GM21381 (cell line): ENCODE measurements around the gene APPBP2.
"Not testable (repeated sequence)": the region's sequence is repeated elsewhere in the genome, so short reads cannot be mapped to it uniquely, and the experiment has no call there.

Experiments
- ATAC-seq: cut with Tn5 transposase; IDR thresholded peaks from one replicate; pipeline ENCODE4 v1.9.1; 2021; ENCODE audit warnings: mild to moderate bottlenecking, moderate library complexity; ENCODE audit not compliant: unreplicated experiment

Gene APPBP2

GRCh38 chr17:60501589-60501988, 24.5 kb downstream of the APPBP2 start:
- ATAC-seq = no peak

DNA sequence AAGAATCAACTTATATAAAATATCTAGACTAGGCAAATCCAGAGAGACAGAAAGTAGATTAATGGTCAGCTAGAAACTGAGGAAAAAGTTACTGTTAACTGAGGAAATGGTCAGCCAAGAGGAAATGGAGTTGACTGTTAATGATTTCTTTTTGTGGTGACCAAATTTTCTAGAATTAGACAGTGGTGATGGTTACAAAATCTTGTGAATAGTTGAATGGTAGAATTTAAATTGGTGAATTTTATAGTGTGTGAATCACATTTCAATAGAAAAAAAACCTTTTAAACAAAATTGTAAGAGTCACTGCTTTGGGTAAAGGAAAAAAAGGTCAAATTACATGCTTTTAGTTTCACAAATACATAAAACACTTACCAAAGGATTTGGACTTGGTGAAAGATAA, 30.0 kb downstream of the APPBP2 start:
- ATAC-seq = no peak

- no peak for ATAC-seq
Observed at GRCh38 chr17:60495260-60495659, 30.8 kb downstream of the APPBP2 start.

DNA sequence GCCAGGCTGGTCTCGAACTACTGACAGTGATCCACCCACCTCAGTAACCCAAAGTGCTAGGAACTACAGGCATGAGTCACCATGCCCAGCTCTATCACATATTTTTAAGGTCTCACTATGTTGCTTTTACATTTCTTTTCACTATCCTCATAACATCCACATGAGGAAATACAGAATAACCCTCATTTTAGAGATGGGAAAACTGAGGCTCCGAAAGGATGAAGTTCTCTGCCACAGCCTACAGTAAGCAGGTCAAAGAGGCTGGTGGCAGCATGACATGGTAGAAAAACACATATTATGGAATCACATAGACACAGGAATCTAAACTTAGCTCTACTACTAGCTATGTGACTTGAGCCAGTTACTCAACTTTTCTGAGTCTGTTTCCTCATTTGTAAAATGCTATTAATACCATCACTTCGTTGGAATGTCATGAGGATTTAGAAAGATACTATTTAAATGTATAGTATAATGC, 32.2 kb downstream of the APPBP2 start:
- no peak for ATAC-seq

- ATAC-seq = no peak
Observed at GRCh38 chr17:60491771-60492170, 34.3 kb downstream of the APPBP2 start.

GRCh38 chr17:60490594-60490993, 35.4 kb downstream of the APPBP2 start:
- ATAC-seq = not testable (repeated sequence)

DNA sequence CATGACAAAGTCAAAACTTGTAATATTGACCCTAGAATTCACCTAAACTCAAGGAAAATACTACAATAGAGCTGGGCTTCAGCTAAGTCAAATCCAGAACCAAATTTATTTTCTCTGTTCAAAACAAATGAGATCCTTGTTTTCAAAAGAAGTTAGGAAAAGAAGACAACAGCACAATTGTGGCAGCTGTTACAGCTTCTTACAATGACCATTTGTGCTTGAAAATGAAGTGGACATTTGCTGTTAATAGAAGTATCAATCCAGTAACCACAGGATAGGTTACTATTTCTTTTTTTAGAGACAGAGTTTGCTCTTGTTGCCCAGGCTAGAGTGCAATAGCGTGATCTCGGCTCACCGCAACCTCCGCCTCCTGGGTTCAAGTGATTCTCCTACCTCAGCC, 44.4 kb downstream of the APPBP2 start:
- ATAC-seq = no peak

DNA sequence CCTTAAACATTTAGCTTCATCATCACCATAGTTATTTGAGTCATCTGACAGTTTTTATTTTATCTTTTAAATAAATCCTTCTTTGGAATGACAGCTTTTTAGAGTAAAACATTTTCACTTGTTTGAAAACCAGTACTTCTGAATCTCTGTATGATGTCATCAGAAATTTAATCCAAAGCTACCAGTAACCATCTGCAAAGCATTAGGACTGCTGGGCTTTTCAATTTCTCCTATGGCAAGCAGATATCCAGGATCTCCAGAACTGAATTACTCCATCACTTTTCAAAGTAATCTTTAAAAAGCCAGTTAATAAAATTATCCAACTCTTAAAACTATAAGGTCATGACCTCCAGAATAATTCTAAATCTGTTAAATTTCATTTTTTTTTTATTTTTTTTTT, 52.3 kb downstream of the APPBP2 start:
- ATAC-seq = no peak

GRCh38 chr17:60472449-60472848, 53.6 kb downstream of the APPBP2 start:
- ATAC-seq = no peak

DNA sequence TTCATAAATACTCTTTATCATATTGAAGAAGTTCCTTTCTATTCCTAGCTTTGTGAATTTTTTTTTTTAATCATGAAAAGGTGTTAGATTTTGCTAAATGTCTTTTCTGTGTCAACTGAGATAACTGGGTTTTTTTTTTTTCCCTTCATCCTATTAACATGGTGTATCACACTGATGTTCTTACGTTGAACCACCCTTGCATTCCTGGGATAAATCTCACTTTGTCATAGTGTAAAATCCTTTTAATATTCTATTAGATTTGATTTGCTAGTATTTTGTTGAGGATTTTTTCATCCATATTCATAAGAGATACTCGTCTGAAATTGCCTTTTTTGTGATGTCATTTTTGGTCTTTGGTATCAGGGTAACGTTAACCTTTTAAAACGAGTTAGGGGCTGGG, 54.6 kb downstream of the APPBP2 start:
- no peak for ATAC-seq

- no peak for ATAC-seq
Observed at GRCh38 chr17:60468371-60468770, 57.7 kb downstream of the APPBP2 start.

- ATAC-seq = no peak
Observed at GRCh38 chr17:60464343-60464742, 61.7 kb downstream of the APPBP2 start.

- ATAC-seq = no peak
Observed at GRCh38 chr17:60463157-60463835, 62.7 kb downstream of the APPBP2 start.

GRCh38 chr17:60461584-60461983, 64.5 kb downstream of the APPBP2 start:
- ATAC-seq = no peak

GRCh38 chr17:60457148-60457547, 68.9 kb downstream of the APPBP2 start:
- ATAC-seq = no peak

DNA sequence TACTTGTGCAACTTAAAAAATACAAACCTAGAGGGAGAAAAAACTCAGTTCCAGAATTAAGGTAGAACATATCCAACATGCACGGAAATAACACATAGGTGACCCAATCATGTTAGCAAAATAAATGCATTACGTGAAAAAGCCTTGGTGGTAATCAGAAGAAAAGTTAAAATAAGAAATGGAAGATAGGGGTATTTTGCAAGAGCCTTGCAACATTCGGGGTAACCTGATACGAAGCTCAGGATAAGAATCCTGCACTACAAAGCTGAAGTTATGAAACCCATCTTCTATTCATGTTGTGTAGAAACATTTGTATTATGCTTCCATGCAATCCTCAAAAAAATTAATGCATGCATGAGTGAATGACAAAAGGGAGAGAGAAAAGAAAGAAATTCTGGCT, 70.7 kb downstream of the APPBP2 start:
- no peak for ATAC-seq

DNA sequence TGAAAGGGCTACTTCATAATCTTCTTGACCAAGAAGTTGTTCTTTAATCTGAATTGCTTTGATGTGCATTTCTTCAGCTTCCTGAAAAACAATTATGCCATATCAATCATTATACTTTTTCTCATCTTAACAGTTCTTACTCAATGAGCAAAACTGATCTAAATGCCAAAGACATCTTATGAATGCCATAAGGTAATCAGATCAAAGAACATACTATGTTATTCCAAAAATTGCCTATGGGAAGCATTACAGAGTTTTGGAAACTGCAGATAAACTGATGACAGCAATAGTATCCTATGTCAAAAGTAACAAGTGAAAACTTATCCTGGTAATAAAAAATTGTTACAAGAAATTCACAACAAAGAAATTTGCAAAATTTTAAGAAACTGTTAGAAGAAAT, 74.1 kb downstream of the APPBP2 start:
- no peak for ATAC-seq

- no peak for ATAC-seq
Observed at GRCh38 chr17:60451071-60451470, 75.0 kb downstream of the APPBP2 start.

DNA sequence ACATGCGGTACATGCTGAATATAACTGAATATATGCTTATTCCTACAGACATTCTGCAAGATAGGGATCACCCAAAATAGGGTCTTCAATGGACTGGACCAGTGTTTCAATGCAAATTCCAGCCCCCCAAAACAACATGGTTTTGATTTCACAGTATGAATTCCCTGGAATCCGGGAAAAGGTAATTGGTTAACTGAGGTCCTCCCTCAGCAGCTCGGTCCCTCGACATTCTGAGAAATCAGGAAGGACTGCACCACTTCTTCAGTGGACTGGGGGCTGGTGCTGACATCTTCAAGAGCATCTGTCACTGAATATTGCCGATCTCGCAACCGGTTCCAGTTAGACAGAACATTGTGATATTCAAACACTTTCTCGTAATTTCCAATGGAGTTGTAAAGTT, 78.7 kb downstream of the APPBP2 start:
- ATAC-seq = no peak

GRCh38 chr17:60445144-60445543, 80.9 kb downstream of the APPBP2 start:
- no peak for ATAC-seq

GRCh38 chr17:60443713-60444112, 82.3 kb downstream of the APPBP2 start:
- no peak for ATAC-seq

DNA sequence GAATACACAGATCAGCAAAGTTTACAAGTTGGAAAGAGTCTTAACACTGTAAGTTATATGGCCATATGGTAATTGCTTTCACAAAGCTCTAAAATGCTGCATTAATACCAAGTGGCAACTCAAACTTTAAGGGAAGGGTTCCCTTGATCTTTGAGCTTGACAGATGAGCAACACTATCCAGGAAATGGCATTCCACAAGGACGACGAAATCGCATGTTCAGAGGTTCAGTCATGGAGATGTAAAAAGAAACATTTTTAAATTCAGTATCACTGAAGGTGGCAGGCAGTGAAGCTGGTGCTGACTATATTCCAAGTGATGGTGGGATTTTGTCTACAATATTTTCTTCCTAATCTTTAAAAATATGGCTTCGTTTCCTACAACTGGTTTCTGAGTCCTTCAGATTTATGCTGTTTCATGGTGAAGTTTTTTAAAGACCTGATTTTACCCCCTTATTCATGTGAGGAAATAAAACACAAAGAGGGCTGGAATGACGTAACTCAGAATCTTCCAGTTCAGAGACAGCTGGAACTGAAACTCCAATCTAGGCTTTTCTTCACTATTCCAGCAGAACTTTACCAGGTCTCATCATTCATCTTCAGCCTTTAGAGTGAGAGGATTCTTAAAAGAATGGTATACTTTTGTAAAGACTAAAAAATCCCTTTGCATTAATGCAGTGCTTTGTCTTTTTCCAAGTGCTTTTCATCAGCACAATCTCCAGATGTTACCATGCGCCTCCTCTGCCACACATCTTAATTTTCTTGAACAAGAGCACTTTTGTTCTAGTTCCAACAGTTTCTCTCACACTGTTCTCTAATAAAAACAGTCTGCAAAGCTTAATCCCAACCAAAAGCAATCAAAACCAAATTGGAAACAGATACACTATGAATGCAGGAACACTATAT, 83.5 kb downstream of the APPBP2 start:
- no peak for ATAC-seq
